ENCODE results near the gene JUNB. TPM values are rescaled to one million over a fixed set of nuclear protein-coding genes. Genes with fewer than 3 reads are reported as not detected.
A peak's percentile ranks its signal among the peaks of the same experiment; 100 is the strongest.

The JUNB gene
- total and polyA plus RNA-seq, 12 donors: 4.2 to 594 (median 247) TPM

- H3K4me3 ChIP-seq: no peak overlapping the region
- peak in 1 of 7 donors; percentile 52 for DNase-seq
- 82 to 94% (median 87%) methylated on average over 2 of the region's 2 CpGs for WGBS, 4 donors
These were observed 17.7 kb upstream of the JUNB start for GRCh38 chr19:12773571-12773970.

GRCh38 chr19:12774588-12775555 lies 16.4 kb upstream of the JUNB start, which contains the start of gene HOOK2:
Gene HOOK2 (minus strand): TSS chr19:12775552. CDS start chr19:12775449, 103 bp downstream.
- WGBS, 4 donors: 20 to 61% (median 30%) methylated on average over 13 to 58 of the region's 58 CpGs
- Histone ChIP-seq H3K9me3 (replicated peaks in 1 of 3) (no peaks in the 10 kb centered on the region), H3K27ac (peak within 1 kb of the TSS in 2 of 5 donors; percentile 63 to 76), H3K4me1 (replicated peaks in 1 of 2) (peaks cover 20 to 32% of the 10 kb centered on the region in 2 donors), H3K4me3 (peak within 1 kb of the TSS in 3 of 4 donors; percentile 22 to 66 (median 48)), H3K27me3 (no peaks in the 10 kb centered on the region), H3K36me3 (replicated peaks in 1 of 2) (no peaks in the 10 kb centered on the region)
- peak in 4 of 7 donors; percentile 59 to 81 (median 68) for DNase-seq
- intact Hi-C loops (cut with DNase I): no loop called here
- TF ChIP-seq CTCF (IDR thresholded peaks at IDR 0.05) (no peak), POLR2A (IDR thresholded peaks at IDR 0.05) (peak in 1 of 2 donors; percentile 15)

More at GRCh38 chr19:12773571-12773970, 17.7 kb upstream of the JUNB start:
- TF ChIP-seq POLR2A (IDR thresholded peaks at IDR 0.05) (no peak), CTCF (IDR thresholded peaks at IDR 0.05) (no peak)
- no peak overlapping the region for H3K27ac ChIP-seq
- H3K36me3 ChIP-seq (replicated peaks in 1 of 2): no peaks in the 10 kb centered on the region
- H3K4me1 ChIP-seq (replicated peaks in 1 of 2): peaks cover 10 to 20% of the 10 kb centered on the region in 2 donors
- H3K27me3 ChIP-seq: no peaks in the 10 kb centered on the region
- intact Hi-C loops (cut with DNase I): no loop called here
- H3K9me3 ChIP-seq (replicated peaks in 1 of 3): no peaks in the 10 kb centered on the region

- H3K4me3 ChIP-seq: peak overlapping the region in 3 of 4 donors; percentile 34 to 67 (median 38)
- 9 to 19% (median 10%) methylated on average over 23 to 43 of the region's 43 CpGs for WGBS, 4 donors
- no peaks in the 10 kb centered on the region for H3K27me3 ChIP-seq
- peak; percentile 77 to 88 (median 82) for DNase-seq
- TF ChIP-seq POLR2A (IDR thresholded peaks at IDR 0.05) (no peak), CTCF (IDR thresholded peaks at IDR 0.05) (peak; percentile 84 to 95 (median 95))
- H3K9me3 ChIP-seq (replicated peaks in 1 of 3): no peaks in the 10 kb centered on the region
- H3K4me1 ChIP-seq (replicated peaks in 1 of 2): peaks cover 26 to 39% of the 10 kb centered on the region in 2 donors
- H3K27ac ChIP-seq: peak overlapping the region; percentile 55 to 96 (median 88)
- intact Hi-C loops (cut with DNase I): loop anchor here (2.0 kb wide), 2 partner anchors 17 to 19 kb away; no protein-coding TSS in a partner anchor
- H3K36me3 ChIP-seq (replicated peaks in 1 of 2): no peaks in the 10 kb centered on the region
These were observed 13.9 kb upstream of the JUNB start for GRCh38 chr19:12777217-12778016.
